WTC11 (cell line): Measurements from ENCODE around the gene GMPR2. TPM values are rescaled to one million over a fixed set of nuclear protein-coding genes. Genes with fewer than 3 reads are reported as not detected.

Source experiments
- ATAC-seq: fragments of 200-7000 bp; cut with Tn5 transposase; 2 replicates; pipeline ENCODE4 v1.10.0; 2021; ENCODE audit warnings: mild to moderate bottlenecking, moderate library complexity
- CTCF ChIA-PET: fragments of 300-600 bp; sonication (Branson Sonifier 250); formaldehyde crosslinking; loops from one replicate; lab custom pipeline; 2021; ENCODE audit warnings: antibody characterized with exemption; lab: Charles Lee
- POLR2A ChIA-PET: fragments of 350-600 bp; sonication (Branson Sonifier 250); formaldehyde crosslinking; loops from one replicate; lab custom pipeline; 2021; ENCODE audit warnings: antibody characterized with exemption; lab: Charles Lee
- DNase-seq: peaks from one replicate; pipeline ENCODE4 v3.0.0; 2021; ENCODE audit warnings: low spot score
- H3K27ac Mint-ChIP-seq: 2 replicates; pipeline ENCODE4 v1.8.0; 2021; ENCODE audit warnings: mixed read lengths
- H3K27me3 Mint-ChIP-seq: 2 replicates; pipeline ENCODE4 v1.8.0; 2021; ENCODE audit warnings: low read depth, mild to moderate bottlenecking, moderate library complexity, mixed read lengths
- H3K36me3 Mint-ChIP-seq: 2 replicates; pipeline ENCODE4 v1.8.0; 2021; ENCODE audit warnings: mixed read lengths
- H3K4me1 Mint-ChIP-seq: 2 replicates; pipeline ENCODE4 v1.8.0; 2022; ENCODE audit warnings: mixed read lengths
- H3K4me3 Mint-ChIP-seq: 2 replicates; pipeline ENCODE4 v1.8.0; 2021; ENCODE audit warnings: mild to moderate bottlenecking, moderate library complexity, mixed read lengths
- H3K9me3 Mint-ChIP-seq: 2 replicates; pipeline ENCODE4 v1.8.0; 2021; ENCODE audit warnings: mixed read lengths
- ARID4B ChIP-seq: sonication (generic); formaldehyde crosslinking; IDR thresholded peaks from 2 replicates; pipeline ENCODE4 v1.8.0; 2023; ENCODE audit warnings: missing genetic modification reagents, mild to moderate bottlenecking, borderline replicate concordance
- CREM ChIP-seq: sonication (generic); formaldehyde crosslinking; IDR thresholded peaks from 2 replicates; pipeline ENCODE4 v1.8.1; 2022; ENCODE audit warnings: mild to moderate bottlenecking, missing genetic modification reagents, moderate library complexity
- EMX1 ChIP-seq: fragments of 250-450 bp; sonication (Bioruptor Pico); IDR thresholded peaks from 2 replicates; pipeline ENCODE4 v1.8.0; 2021; ENCODE audit warnings: mild to moderate bottlenecking
- ESRRA ChIP-seq: sonication (generic); formaldehyde crosslinking; IDR thresholded peaks from 2 replicates; pipeline ENCODE4 v1.8.1; 2022; ENCODE audit warnings: mild to moderate bottlenecking, missing genetic modification reagents, borderline replicate concordance
- GRHL2 ChIP-seq: fragments of 250-450 bp; sonication (Bioruptor Pico); IDR thresholded peaks from 2 replicates; pipeline ENCODE4 v1.8.0; 2022; ENCODE audit warnings: mild to moderate bottlenecking, moderate library complexity; ENCODE audit not compliant: insufficient replicate concordance, severe bottlenecking
- GTF2I ChIP-seq: fragments of 250-450 bp; sonication (Bioruptor Pico); conservative IDR thresholded peaks from 2 replicates; pipeline ENCODE4 v1.4.0; 2021; ENCODE audit warnings: mild to moderate bottlenecking
- HMGA2 ChIP-seq: fragments of 250-450 bp; sonication (Bioruptor Pico); IDR thresholded peaks from 2 replicates; pipeline ENCODE4 v1.4.0; 2021; ENCODE audit warnings: mild to moderate bottlenecking, moderate library complexity
- MLX ChIP-seq: sonication (generic); formaldehyde crosslinking; IDR thresholded peaks from 2 replicates; pipeline ENCODE4 v1.8.1; 2023; ENCODE audit warnings: mild to moderate bottlenecking, missing genetic modification reagents, moderate library complexity
- MXD4 ChIP-seq: fragments of 250-450 bp; sonication (Bioruptor Pico); IDR thresholded peaks from 2 replicates; pipeline ENCODE4 v1.8.0; 2021; ENCODE audit warnings: mild to moderate bottlenecking, moderate library complexity, borderline replicate concordance
- NFYB ChIP-seq: sonication (generic); formaldehyde crosslinking; conservative IDR thresholded peaks from 2 replicates; pipeline ENCODE4 v1.8.0; 2022; ENCODE audit warnings: low read depth, missing genetic modification reagents
- NR3C1 ChIP-seq: sonication (generic); formaldehyde crosslinking; conservative IDR thresholded peaks from 2 replicates; pipeline ENCODE4 v1.8.1; 2023; ENCODE audit warnings: low read depth, mild to moderate bottlenecking, missing genetic modification reagents
- SMAD3 ChIP-seq: sonication (generic); formaldehyde crosslinking; IDR thresholded peaks from 2 replicates; pipeline ENCODE4 v1.8.0; 2022; ENCODE audit warnings: missing genetic modification reagents, mild to moderate bottlenecking, borderline replicate concordance
- STAT6 ChIP-seq: sonication (generic); formaldehyde crosslinking; conservative IDR thresholded peaks from 2 replicates; pipeline ENCODE4 v1.8.1; 2023; ENCODE audit warnings: mild to moderate bottlenecking, low read depth, missing genetic modification reagents, moderate library complexity
- ZBTB21 ChIP-seq: sonication (generic); formaldehyde crosslinking; IDR thresholded peaks from 2 replicates; pipeline ENCODE4 v1.8.1; 2023; ENCODE audit warnings: mild to moderate bottlenecking, missing genetic modification reagents, borderline replicate concordance
- ZNF138 ChIP-seq: sonication (generic); formaldehyde crosslinking; conservative IDR thresholded peaks from 2 replicates; pipeline ENCODE4 v1.8.1; 2022; ENCODE audit warnings: mild to moderate bottlenecking, moderate library complexity, missing genetic modification reagents
- ZNF219 ChIP-seq: sonication (generic); formaldehyde crosslinking; IDR thresholded peaks from 2 replicates; pipeline ENCODE4 v1.8.0; 2023; ENCODE audit warnings: missing genetic modification reagents, mild to moderate bottlenecking, borderline replicate concordance
- ZNF263 ChIP-seq: sonication (generic); formaldehyde crosslinking; IDR thresholded peaks from 2 replicates; pipeline ENCODE4 v1.8.1; 2022; ENCODE audit warnings: low read depth, mild to moderate bottlenecking, moderate library complexity, missing genetic modification reagents
- ZNF281 ChIP-seq: sonication (generic); formaldehyde crosslinking; IDR thresholded peaks from 2 replicates; pipeline ENCODE4 v1.8.0; 2023; ENCODE audit warnings: mild to moderate bottlenecking, missing genetic modification reagents
- ZNF512 ChIP-seq: sonication (generic); formaldehyde crosslinking; IDR thresholded peaks from 2 replicates; pipeline ENCODE4 v1.8.1; 2022; ENCODE audit warnings: missing genetic modification reagents, borderline replicate concordance
- ZNF671 ChIP-seq: fragments of 250-450 bp; sonication (Bioruptor Pico); IDR thresholded peaks from 2 replicates; pipeline ENCODE4 v1.8.0; 2021; ENCODE audit warnings: mild to moderate bottlenecking
- total RNA-seq: library from RNA; stranded (reverse); gene quantifications from 3 replicates; pipeline ENCODE4 v1.2.3, GENCODE V29; 2021

Gene GMPR2
- total RNA-seq, 1 experiment from 2014 or later: 82.3 TPM

- TF ChIP-seq ZNF281 (CRISPR knock-in tag) (no peak), ZNF671 (CRISPR knock-in tag) (no peak)
Measured at GRCh38 chr14:24283796-24284460, 51.2 kb downstream of the GMPR2 start (continued).

GRCh38 chr14:24284501-24285035, 51.8 kb downstream of the GMPR2 start:
- no peaks in the 10 kb centered on the region for H3K36me3 Mint-ChIP-seq
- no peak for ATAC-seq
- TF ChIP-seq STAT6 (CRISPR knock-in tag) (no peak), NFYB (CRISPR knock-in tag) (no peak), ZNF263 (CRISPR knock-in tag) (no peak), MXD4 (no peak), ZBTB21 (CRISPR knock-in tag) (no peak), ARID4B (no peak), ZNF281 (CRISPR knock-in tag) (no peak), ESRRA (CRISPR knock-in tag) (no peak), HMGA2 (no peak), CREM (no peak), GTF2I (CRISPR knock-in tag) (no peak), MLX (CRISPR knock-in tag) (no peak), NR3C1 (no peak), SMAD3 (no peak), ZNF138 (CRISPR knock-in tag) (no peak), ZNF219 (no peak), GRHL2 (CRISPR knock-in tag) (no peak), EMX1 (no peak), ZNF512 (CRISPR knock-in tag) (no peak)
- TF ChIP-seq, all 79 proteins: peak for 0

More at GRCh38 chr14:24284501-24285035, 51.8 kb downstream of the GMPR2 start:
- POLR2A ChIA-PET: no interaction called here
- Mint-ChIP-seq H3K4me1 (no peaks in the 10 kb centered on the region), H3K27me3 (no peaks in the 10 kb centered on the region), H3K4me3 (no peak overlapping the region), H3K27ac (no peak overlapping the region; the same call in 1 of the 2 replicates), H3K9me3 (no peaks in the 10 kb centered on the region)
- DNase-seq: no peak
- CTCF ChIA-PET: interaction anchor here (1.3 to 1.8 kb wide), 3 partner anchors 9 to 14 kb away, joined by 5 to 7 read pairs (median 6); partner anchors contain the start of gene RABGGTA
